Right lung (tissue), 5 donors: Measurements from ENCODE around the gene RAB19. TPM values are rescaled to one million over a fixed set of nuclear protein-coding genes. Genes with fewer than 3 reads are reported as not detected.
"Not testable (repeated sequence)": the region's sequence is repeated elsewhere in the genome, so short reads cannot be mapped to it uniquely, and the experiment has no call there.

Source experiments
- DNase-seq, 2 donors: peaks; one replicate each; pipeline ENCODE4 v3.0.0-alpha.2; 2013
- polyA plus RNA-seq, 5 donors: library from polyadenylated mRNA; unstranded; fragments of 120-200 nt; gene quantifications; one replicate each; pipeline versions ENCODE4 v1.2.1 to v1.2.3, GENCODE V29; 2013; ENCODE audit warnings: inconsistent platforms in 1 of 5, low replicate concordance in 1 of 5; ENCODE audit not compliant: insufficient read length in 5 of 5, insufficient read depth in 1 of 5

Gene RAB19
- polyA plus RNA-seq, 5 donors = 0.52 to 1.7 (median 1.1) TPM

DNA sequence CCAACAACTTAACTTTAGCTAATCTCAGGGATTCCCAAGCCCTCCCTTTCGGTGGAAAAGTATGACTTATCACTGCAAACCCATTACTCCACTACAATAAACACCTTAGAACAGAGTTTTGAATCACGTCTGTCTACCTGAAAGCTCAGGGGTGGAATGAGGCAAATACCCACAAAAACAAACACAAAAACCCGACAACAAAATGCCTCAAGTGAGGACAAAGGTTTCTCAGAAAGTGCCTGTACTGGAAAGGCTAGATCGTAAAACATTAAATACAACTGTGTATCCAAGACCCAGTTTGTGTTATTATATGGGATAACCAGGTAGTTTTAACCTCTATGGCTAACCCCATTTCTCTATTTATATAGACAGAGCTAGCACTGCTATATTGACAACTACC, 49.4 kb downstream of the RAB19 start:
- no peak for DNase-seq

DNA sequence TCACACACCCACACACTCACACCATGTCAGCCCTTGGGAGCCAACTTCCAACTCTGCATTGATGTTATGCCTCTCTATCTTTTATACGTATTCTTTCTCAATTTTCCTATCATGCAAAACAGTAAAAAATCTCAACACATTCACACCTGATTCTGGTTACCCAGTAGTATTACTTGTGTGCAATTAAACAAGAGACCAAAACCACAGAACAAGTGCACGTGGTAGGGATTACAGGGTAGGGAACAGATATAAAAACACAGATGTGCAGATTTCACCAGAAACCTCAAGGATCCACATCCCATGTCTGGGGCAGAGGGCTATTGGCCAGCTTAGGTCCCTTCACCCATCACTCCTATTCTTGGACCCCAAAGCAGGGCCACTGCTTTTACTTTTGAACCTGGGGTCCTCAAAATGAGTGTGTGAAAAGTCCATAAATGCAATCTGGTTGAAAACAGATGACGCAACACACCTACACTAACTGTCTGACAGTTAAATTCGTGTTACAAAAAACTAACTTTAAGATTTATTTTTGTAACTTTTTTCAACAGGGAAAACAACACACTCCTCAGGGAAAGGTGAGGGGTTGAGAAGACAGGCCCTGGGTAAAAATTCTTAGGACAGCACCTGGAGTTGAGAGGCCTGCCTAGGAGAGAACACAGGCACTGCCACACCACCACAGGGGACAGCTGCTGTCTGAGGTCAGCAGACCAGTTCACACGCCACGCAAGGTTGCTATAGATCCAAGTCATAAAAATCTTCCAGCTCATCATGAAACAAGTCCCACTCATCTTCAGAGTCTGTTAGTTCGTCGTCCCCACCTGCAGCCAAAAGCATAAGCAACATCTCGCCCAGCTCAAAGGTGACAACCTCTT, 50.2 kb downstream of the RAB19 start:
- DNase-seq = not testable (repeated sequence)

DNA sequence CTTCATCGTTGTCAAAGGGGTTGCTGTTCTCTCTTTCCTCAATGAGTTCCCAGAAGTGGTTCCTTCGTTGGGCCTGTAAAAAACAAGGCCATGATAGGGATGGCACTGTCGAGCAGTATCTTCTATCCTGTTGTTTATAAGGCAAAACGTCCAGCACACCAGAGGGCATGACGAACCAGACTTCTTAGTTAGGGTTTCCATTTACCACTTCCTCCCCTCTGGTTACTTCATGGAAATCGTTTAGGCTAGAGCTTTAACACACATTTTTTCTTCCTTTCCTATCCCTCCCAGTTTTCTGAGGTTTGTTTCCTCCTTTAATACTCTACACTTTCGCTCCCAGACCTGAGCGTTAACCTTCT, 50.8 kb downstream of the RAB19 start:
- DNase-seq = no peak

DNA sequence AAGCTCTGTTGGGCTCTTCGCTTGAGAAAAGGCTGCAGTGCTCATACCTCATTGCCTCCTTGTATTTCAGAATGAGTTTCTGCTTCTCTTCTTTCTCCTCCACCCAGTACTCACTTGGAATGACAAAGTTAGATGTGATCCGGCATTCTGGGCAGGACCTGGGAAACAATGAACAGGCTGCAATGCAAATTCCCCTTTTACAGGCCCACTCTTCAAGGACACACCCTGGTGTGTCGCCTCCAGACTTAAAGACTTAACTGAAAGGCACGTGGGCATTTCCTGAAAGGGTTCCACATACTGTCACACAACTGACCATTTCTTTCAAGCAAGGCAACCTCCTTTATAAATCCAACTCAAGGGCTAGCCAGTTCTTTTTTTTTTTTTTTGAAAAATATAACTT, 51.9 kb downstream of the RAB19 start:
- no peak for DNase-seq

DNA sequence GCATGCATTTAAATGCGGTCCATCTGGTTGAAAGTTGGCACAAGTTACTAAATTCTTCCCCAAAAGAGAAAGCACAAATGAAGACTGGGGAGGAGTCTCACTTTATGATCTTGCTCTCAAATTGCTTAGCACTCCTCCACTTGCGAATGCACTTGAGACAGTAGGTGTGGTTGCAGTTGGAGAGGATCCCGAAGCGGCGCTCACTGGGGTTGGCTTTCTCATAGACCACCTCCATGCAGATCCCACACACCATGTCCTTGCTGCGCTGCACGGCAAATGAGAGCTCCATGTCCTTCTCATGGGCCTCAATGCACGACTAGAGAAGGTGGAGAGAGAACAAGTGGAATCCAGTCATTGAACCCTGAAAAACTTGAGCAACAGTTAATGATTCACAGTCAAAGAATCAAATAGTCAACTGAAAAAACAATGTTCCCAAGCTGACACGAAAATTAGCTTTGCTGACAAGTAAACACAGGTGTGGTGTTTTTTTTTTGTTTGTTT, 52.7 kb downstream of the RAB19 start:
- DNase-seq = no peak

DNA sequence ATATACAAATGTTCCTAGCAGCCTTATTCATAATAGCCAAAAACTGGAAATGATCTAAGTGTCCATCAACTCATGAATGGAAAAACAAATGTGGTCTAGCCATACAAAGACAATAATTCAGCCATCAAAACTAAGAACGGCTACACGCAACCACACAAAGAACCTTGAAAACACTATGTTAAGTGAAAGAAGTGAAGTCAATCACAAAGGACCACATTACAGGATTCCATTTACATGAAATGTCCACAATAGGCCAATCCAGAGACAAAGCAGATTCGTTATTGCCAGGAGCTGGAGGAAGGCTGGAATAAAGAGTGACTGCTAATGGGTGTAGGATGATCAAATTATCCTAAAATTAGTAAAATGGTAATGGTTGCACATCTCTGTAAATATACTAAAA, 54.3 kb downstream of the RAB19 start:
- DNase-seq = no peak

DNA sequence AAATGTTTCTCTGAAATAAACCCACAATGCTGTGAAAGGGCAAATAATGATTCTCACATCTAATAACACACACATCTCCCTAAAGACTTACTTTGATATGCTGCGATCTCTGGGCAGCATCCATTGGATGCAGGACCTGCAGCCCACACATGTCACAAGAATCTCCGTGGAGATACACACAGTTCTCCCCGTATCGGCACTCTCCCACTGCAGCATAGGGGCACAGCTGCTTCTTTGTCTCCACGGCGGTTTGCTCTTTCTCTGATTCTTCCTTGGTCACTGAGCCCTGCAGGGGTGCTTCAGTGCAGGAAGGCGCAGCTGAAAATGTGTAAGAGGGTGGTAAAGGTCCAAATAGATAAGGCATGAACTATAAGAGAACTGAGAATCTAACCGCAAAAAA, 55.1 kb downstream of the RAB19 start:
- DNase-seq = no peak

DNA sequence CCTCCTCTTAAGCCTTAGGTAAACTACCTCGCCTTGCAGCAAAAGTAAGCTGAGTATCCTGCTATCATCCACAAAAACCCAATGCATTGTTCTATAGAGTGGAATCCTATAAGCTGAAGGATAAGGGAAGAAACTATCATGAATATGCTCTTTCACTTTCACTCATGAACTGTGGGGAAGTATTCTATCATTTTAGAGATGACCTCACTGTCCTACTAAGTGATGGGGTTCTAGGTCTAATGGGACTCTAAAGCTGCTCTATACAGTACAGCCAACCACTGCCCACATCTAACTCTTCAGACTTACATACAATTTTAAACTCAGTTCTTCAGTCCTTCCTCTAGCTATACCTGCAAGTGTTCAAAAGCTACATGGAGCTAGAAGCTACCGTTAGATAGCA, 59.3 kb downstream of the RAB19 start:
- no peak for DNase-seq

DNA sequence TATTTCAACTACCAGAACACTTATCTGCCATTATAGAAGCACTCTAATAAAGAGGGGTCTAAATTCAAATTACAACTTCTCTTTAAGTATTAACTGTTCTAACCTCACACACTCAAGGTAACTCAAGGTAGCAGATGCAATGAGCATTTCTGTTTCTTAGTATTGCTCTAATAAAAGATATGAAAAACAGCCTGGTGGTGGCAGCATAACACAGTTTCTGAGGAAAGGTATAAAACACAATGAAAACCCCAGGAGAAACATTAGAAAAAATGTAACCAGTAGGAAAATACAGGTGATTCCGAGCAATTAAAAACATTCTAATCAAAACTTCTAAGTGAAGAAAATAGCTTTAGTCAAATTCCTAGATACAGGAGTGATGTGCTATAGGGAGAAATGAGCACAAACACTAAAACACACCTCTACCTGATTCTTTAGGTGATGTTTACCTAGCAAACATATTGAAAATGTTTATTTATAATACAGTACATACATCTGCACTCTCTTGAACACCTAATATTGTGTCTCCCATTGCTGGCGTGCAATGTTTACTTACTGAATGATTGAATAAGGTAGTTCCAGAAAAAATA, 72.0 kb downstream of the RAB19 start:
- peak; percentile 12 to 21 for DNase-seq

DNA sequence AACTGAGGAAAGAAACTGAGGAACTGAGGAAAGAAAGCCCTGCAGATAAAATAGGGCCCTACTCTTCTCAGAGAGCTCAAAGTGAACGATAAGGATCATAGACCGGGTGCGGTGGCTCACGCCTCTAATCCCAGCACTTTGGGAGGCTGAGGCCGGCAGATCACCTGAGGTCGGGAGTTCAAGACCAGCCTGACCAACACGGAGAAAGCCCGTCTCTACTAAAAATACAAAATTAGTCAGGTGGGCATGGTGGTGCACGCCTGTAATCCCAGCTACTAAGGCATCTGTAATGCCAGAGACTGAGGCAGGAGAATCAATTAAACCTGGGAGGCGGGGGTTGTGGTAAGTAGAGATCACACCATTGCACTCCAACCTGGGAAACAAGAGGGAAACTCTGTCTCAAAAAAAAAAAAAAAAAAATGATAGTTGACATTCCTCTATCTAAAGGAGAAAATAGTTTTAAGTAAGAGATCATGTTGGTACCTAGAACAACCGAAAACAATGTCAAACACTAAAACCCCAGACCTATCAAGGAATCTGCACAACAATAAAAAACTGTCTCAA, 72.9 kb downstream of the RAB19 start:
- DNase-seq = no peak

Other genes with a start within 250 kb of the RAB19 start
- 10 to 100 TPM in 4 of 5 donors, 1 to 10 TPM in 1; 9.4 to 18.4 (median 15.5) TPM for gene KDM7A, start 227.1 kb upstream of the RAB19 start, polyA plus RNA-seq
- 10 to 100 TPM; 46.9 to 67.5 (median 55.1) TPM for gene SLC37A3, start 5.5 kb upstream of the RAB19 start, polyA plus RNA-seq
- gene MKRN1, start 75.4 kb downstream of the RAB19 start, polyA plus RNA-seq = 100 to 1,000 TPM in 4 of 5 donors, 10 to 100 TPM in 1; 94.0 to 127 (median 111) TPM
- 10 to 100 TPM; 36.9 to 43.7 (median 41.1) TPM for gene DENND2A, start 236.8 kb downstream of the RAB19 start, polyA plus RNA-seq